Measurements from ENCODE around the gene SEC31A. TPM values are rescaled to one million over a fixed set of nuclear protein-coding genes. Genes with fewer than 3 reads are reported as not detected.

Gene SEC31A
- polyA plus RNA-seq, 3 donors, result 74.8 to 120 (median 107) TPM

DNA sequence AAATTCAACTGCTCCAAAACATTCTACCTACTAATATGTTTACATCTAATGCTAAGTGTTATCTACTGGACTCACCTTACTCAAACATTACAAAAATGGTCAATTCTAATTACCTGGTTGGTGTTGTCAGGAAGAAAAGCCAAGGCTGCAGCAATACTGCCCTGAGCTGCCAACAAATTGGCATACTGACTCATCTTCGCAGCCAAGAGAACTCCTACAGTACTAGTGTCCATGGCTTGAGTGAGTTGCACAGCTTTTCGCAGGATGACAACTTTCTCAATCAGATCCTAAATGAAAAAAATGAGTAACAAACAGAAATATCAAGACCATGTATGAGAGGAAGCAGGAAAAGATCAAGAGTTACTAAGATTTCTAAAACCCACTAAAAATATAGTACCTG, 39.6 kb downstream of the SEC31A start:
- Histone ChIP-seq H3K9ac (ENCODE audit: insufficient read depth, low read length, poor library complexity, severe bottlenecking) (no peak overlapping the region), H2AFZ (ENCODE audit: insufficient read depth, low read depth, low read length, poor library complexity, severe bottlenecking) (no peak overlapping the region), H3K9me3 (replicated peaks in 1 of 2; ENCODE audit: control insufficient read depth in 1 of 2, insufficient read depth in 1 of 2, low read length in 2 of 2) (no peaks in the 10 kb centered on the region), H3K4me3 (replicated peaks in 1 of 3; ENCODE audit: low read depth in 2 of 3, low read length in 3 of 3) (no peak overlapping the region), H3K4me2 (replicated peaks; ENCODE audit: extremely low read depth, low read length, poor library complexity, severe bottlenecking) (no peak overlapping the region), H3K4me1 (ENCODE audit: control insufficient read depth in 1 of 2, insufficient read depth in 2 of 2, low read length in 2 of 2) (no peaks in the 10 kb centered on the region), H3K27ac (ENCODE audit: low read depth in 1 of 2, low read length in 2 of 2) (peak overlapping the region in 1 of 2 donors; percentile 41), H4K20me1 (ENCODE audit: insufficient read depth, low read length) (no peaks in the 10 kb centered on the region), H3K79me2 (ENCODE audit: insufficient read depth, low read length) (peaks cover 3% of the 10 kb centered on the region), H3K27me3 (ENCODE audit: control insufficient read depth in 2 of 2, insufficient read depth in 2 of 2, low read length in 2 of 2) (no peaks in the 10 kb centered on the region), H3K36me3 (replicated peaks in 1 of 2; ENCODE audit: control insufficient read depth in 1 of 2, insufficient read depth in 2 of 2, low read length in 2 of 2) (peaks cover 92 to 100% of the 10 kb centered on the region in 2 donors)
- Mint-ChIP-seq H3K9me3 (no peaks in the 10 kb centered on the region), H3K4me3 (no peak overlapping the region), H3K4me1 (no peaks in the 10 kb centered on the region), H3K27me3 (ENCODE audit: low read depth in 3 of 3) (no peaks in the 10 kb centered on the region), H3K36me3 (peaks cover 82 to 94% of the 10 kb centered on the region in 2 donors), H3K27ac (peak overlapping the region in 1 of 7 donors; percentile 48)
- intact Hi-C loops (cut with micrococcal nuclease), result loop anchor here in 1 of 2 donors (10.0 kb wide), 1 partner anchor 53 kb away; the partner anchor contains the start of gene THAP9
- TF ChIP-seq, protein P1, sequence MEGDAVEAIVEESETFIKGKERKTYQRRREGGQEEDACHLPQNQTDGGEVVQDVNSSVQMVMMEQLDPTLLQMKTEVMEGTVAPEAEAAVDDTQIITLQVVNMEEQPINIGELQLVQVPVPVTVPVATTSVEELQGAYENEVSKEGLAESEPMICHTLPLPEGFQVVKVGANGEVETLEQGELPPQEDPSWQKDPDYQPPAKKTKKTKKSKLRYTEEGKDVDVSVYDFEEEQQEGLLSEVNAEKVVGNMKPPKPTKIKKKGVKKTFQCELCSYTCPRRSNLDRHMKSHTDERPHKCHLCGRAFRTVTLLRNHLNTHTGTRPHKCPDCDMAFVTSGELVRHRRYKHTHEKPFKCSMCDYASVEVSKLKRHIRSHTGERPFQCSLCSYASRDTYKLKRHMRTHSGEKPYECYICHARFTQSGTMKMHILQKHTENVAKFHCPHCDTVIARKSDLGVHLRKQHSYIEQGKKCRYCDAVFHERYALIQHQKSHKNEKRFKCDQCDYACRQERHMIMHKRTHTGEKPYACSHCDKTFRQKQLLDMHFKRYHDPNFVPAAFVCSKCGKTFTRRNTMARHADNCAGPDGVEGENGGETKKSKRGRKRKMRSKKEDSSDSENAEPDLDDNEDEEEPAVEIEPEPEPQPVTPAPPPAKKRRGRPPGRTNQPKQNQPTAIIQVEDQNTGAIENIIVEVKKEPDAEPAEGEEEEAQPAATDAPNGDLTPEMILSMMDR (IDR thresholded peaks at IDR 0.05), result no peak
- no peak for DNase-seq
- no CpG with 5 or more reads among the region's 2 CpGs for WGBS (ENCODE audit: insufficient coverage)

DNA sequence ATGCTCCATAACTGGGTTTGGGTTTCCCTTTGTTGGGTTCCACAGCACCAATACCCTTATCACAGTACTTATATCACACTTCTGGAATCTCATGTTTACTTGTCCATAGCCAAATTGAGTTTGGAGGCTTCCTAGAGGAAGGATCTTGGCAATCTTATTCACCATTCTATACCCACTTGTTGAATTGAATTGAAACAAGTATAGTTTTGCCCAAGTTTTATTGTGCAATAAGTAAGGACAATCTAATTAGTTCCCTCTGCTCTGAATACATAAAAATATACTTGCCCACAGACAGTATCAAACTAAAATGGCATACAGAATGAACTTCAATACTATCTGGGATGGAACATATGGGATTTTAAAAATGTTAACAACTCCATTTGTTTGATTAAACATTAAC, 40.3 kb downstream of the SEC31A start:
- Histone ChIP-seq H3K9ac (ENCODE audit: insufficient read depth, low read length, poor library complexity, severe bottlenecking) (no peak overlapping the region), H3K27ac (ENCODE audit: low read depth in 1 of 2, low read length in 2 of 2) (no peak overlapping the region), H3K4me3 (replicated peaks in 1 of 3; ENCODE audit: low read depth in 2 of 3, low read length in 3 of 3) (no peak overlapping the region), H3K36me3 (replicated peaks in 1 of 2; ENCODE audit: control insufficient read depth in 1 of 2, insufficient read depth in 2 of 2, low read length in 2 of 2) (peaks cover 91 to 97% of the 10 kb centered on the region in 2 donors), H3K79me2 (ENCODE audit: insufficient read depth, low read length) (peaks cover 3% of the 10 kb centered on the region), H3K4me1 (ENCODE audit: control insufficient read depth in 1 of 2, insufficient read depth in 2 of 2, low read length in 2 of 2) (no peaks in the 10 kb centered on the region), H3K9me3 (replicated peaks in 1 of 2; ENCODE audit: control insufficient read depth in 1 of 2, insufficient read depth in 1 of 2, low read length in 2 of 2) (no peaks in the 10 kb centered on the region), H2AFZ (ENCODE audit: insufficient read depth, low read depth, low read length, poor library complexity, severe bottlenecking) (no peak overlapping the region), H3K4me2 (replicated peaks; ENCODE audit: extremely low read depth, low read length, poor library complexity, severe bottlenecking) (no peak overlapping the region), H4K20me1 (ENCODE audit: insufficient read depth, low read length) (no peaks in the 10 kb centered on the region), H3K27me3 (ENCODE audit: control insufficient read depth in 2 of 2, insufficient read depth in 2 of 2, low read length in 2 of 2) (no peaks in the 10 kb centered on the region)
- intact Hi-C loops (cut with micrococcal nuclease), result loop anchor here in 1 of 2 donors (10.0 kb wide), 1 partner anchor 54 kb away; the partner anchor contains the start of gene THAP9
- TF ChIP-seq, protein P1 (IDR thresholded peaks at IDR 0.05), result no peak
- DNase-seq, result no peak
- no peaks in the 10 kb centered on the region for H3K27me3 Mint-ChIP-seq (ENCODE audit: low read depth in 3 of 3)
- H3K27ac Mint-ChIP-seq, result no peak overlapping the region
- H3K36me3 Mint-ChIP-seq, result peaks cover 81 to 92% of the 10 kb centered on the region in 2 donors
- H3K9me3 Mint-ChIP-seq, result no peaks in the 10 kb centered on the region
- H3K4me3 Mint-ChIP-seq, result no peak overlapping the region
- H3K4me1 Mint-ChIP-seq, result no peaks in the 10 kb centered on the region

Measured in CD14-positive monocyte (primary cell).